ENCODE results near the gene NPR3.

The NPR3 gene

GRCh38 chr5:32814141-32814540, 103.0 kb downstream of the NPR3 start:
- DNase-seq, result no peak

GRCh38 chr5:32814620-32815019, 103.5 kb downstream of the NPR3 start:
- no peak for DNase-seq

- DNase-seq, result no peak
Measured at GRCh38 chr5:32827981-32828380, 116.9 kb downstream of the NPR3 start.

- no peak for DNase-seq
Measured at GRCh38 chr5:32828492-32828891, 117.4 kb downstream of the NPR3 start.

- no peak for DNase-seq
Measured at GRCh38 chr5:32831624-32832023, 120.5 kb downstream of the NPR3 start.

- no peak for DNase-seq
Measured at GRCh38 chr5:32833127-32833526, 122.0 kb downstream of the NPR3 start.

- DNase-seq, result no peak
Measured at GRCh38 chr5:32833663-32834062, 122.5 kb downstream of the NPR3 start.

- DNase-seq, result no peak
Measured at GRCh38 chr5:32834251-32834650, 123.1 kb downstream of the NPR3 start.

GRCh38 chr5:32836176-32836575, 125.1 kb downstream of the NPR3 start:
- DNase-seq, result no peak

GRCh38 chr5:32837211-32837610, 126.1 kb downstream of the NPR3 start:
- DNase-seq, result no peak

GRCh38 chr5:32839106-32839505, 128.0 kb downstream of the NPR3 start:
- DNase-seq, result no peak

- DNase-seq, result no peak
Measured at GRCh38 chr5:32840606-32841005, 129.5 kb downstream of the NPR3 start.

Measured in stimulated activated CD8-positive, alpha-beta memory T cell treated with anti-CD3 and anti-CD28 coated beads, Interleukin-4, amount 100 ng/mL, for 48 hours (primary cell).